Measurements from ENCODE around the gene TMEM144. TPM values are rescaled to one million over a fixed set of nuclear protein-coding genes. Genes with fewer than 3 reads are reported as not detected.

The TMEM144 gene
- 4.5 and 5.3 TPM in 2 replicates for total RNA-seq

DNA sequence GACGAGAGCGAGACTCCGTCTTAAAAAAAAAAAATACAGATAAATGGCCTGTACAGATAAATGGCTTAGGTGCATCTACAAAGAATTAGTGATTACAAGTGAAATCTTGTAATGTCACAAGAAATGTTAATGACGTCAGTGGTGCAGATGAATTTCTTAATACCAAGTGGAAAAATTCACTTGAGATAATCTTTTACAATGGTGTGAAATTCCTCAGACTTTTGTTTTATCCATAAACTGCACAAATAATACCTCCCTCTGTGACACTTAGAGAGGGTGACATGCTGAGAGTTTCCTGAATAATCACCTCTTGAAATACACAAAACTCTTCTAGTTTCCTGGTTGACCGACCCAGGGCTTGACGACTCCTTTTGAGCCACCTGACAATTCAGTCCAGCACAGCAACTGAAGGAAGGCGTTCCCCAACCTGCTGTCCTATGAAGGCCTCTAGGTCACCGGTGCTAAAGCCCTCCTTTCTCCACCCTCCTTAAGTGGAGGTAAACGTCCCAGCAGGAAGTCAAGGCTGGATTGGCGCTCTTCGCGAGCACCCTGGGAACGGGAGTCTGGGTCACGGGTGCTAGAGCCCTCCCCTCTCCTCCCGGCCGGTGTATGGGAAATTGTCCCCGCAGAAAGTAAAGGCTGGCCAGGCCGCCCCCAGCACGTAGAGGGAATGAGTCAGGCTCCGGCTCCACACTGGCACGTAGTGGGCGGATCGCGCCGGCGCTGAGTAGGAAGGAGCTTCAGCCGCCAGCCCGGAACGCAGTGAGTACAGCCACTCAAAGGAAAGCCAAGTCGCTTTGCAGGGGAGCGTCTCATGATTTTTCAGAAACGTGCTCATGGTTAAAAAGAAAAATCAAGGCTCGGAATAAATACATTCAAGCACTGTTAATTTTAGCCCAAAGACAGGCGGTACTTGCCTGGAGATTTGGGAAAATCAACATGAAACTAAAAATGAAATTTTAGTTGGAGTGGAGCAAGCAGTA is at the start of gene TMEM144:
TSS of gene TMEM144 (plus strand) at position 662 of the 983 bp plus-strand sequence. CDS start 2,182 bp downstream, outside the sequence.

DNA sequence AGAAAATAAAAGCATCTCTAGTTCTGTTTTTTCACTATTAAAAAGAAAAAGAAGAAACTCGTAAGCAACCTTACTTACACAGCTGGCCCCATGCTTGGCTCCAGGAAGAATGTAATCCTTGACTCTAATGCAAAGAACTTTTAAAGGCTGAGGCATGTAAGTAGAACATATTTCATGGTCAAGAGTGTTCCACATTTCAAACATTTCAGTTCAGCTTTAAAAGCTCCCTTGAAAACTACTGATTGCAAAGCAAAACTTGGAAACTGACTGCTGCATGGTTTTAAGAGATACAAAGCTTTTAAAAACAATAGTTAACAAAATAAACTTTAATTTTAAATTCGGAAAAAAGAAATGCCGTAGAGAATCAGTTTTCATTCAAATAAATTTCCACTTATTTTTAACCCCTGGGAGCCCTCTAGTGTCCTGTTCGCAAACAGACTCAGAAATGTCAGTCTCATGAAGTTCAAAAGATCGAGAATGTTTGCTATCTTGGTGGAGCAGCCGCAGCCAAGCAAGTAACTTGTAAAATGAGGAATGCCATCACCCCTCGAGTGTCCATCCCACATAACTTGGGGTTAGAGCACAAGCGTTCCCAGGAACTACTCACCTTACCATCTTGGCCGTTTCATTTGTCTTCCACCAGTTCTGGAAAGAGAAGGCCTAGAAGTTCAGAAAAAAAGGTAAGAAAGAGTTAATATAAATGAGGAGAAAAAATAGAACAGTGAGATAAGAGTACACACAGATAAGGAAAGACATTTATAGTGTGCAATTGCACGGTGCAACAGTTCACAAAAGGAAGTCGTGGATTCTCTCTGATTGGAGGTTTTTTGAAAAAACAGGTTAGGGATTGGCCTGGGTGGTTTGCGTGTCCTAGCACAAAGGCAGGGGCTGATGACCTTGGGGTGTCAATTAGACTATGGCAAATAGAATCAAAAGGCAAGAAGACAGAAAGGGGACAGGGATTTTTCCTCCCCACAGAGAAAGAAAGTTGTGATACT is 37.7 kb upstream of the TMEM144 start, which contains the start of gene GASK1B:
TSS of gene GASK1B (minus strand) at position 765 of the 998 bp plus-strand sequence. CDS start 1,650 bp downstream, outside the sequence.

Other genes starting within 250 kb of the TMEM144 start
- gene GASK1B, start 37.5 kb upstream of the TMEM144 start, total RNA-seq, result 50.8 and 100 TPM in 2 replicates